GM12878 (cell line): ENCODE results near the gene ARSI. TPM values are rescaled to one million over a fixed set of nuclear protein-coding genes. Genes with fewer than 3 reads are reported as not detected.

Source experiments
- ATAC-seq: fragments of 200-7000 bp; cut with Tn5 transposase; 3 replicates; pipeline ENCODE4 v1.9.1; 2020; ENCODE audit warnings: mild to moderate bottlenecking, moderate library complexity
- BruUV-seq: library from RNA; stranded (reverse); fragments of 400-500 nt; replicated peaks from 2 replicates; lab custom pipeline; 2021; lab: Mats Ljungman, UMichigan
- CTCF ChIA-PET: fragments of 300-600 bp; sonication (Branson Sonifier 250); formaldehyde crosslinking; extraction: SDS; loops from one replicate; lab custom pipeline; 2021; ENCODE audit warnings: inconsistent platforms; lab: Yijun Ruan, JAX
- POLR2A ChIA-PET: fragments of 350-600 bp; formaldehyde crosslinking; extraction: SDS; loops from one replicate; lab custom pipeline; 2021; ENCODE audit warnings: inconsistent platforms; lab: Charles Lee
- RAD21 ChIA-PET: fragments of 300-600 bp; sonication (Branson Sonifier 250); formaldehyde crosslinking; loops from one replicate; lab custom pipeline; 2023; ENCODE audit warnings: antibody characterized with exemption; ENCODE audit not compliant: unreplicated experiment; lab: Charles Lee
- SMC1A ChIA-PET: fragments of 300-600 bp; sonication (Branson Sonifier 250); formaldehyde crosslinking; loops from one replicate; lab custom pipeline; 2023; ENCODE audit not compliant: unreplicated experiment, uncharacterized antibody; lab: Charles Lee
- DNase-seq: peaks from one replicate; pipeline ENCODE4 v3.0.0-alpha.2; 2011; ENCODE audit warnings: low read depth, low spot score
- FAIRE-seq: peaks from 3 replicates; lab custom pipeline; 2011; peaks lifted over from hg19 to GRCh38; lab: Jason Lieb, UNC
- H2AFZ ChIP-seq: 2 replicates; pipeline ENCODE4 v1.6.0; 2011; ENCODE audit warnings: low read depth, low read length, control low read depth; ENCODE audit not compliant: control insufficient read depth
- H3K27ac ChIP-seq: 2 replicates; pipeline ENCODE4 v1.5.1; 2011; ENCODE audit warnings: control low read depth; ENCODE audit not compliant: control insufficient read depth, insufficient read depth
- H3K27me3 ChIP-seq, 2 experiments: replicated peaks in 1 of 2; 2 replicates each; pipeline versions ENCODE4 v1.6.0 to v1.6.1; 2011; ENCODE audit warnings: low read length in 1 of 2; ENCODE audit not compliant: control insufficient read depth in 2 of 2, insufficient read depth in 2 of 2
- H3K36me3 ChIP-seq, 2 experiments: 2 replicates each; pipeline ENCODE4 v1.5.1; 2011; ENCODE audit warnings: low read length in 1 of 2; ENCODE audit not compliant: control insufficient read depth in 2 of 2, insufficient read depth in 2 of 2
- H3K4me1 ChIP-seq: 2 replicates; pipeline ENCODE4 v1.6.1; 2011; ENCODE audit warnings: mild to moderate bottlenecking, low read length, moderate library complexity, mixed read lengths; ENCODE audit not compliant: control insufficient read depth, insufficient read depth
- H3K4me2 ChIP-seq: 2 replicates; pipeline ENCODE4 v1.6.0; 2011; ENCODE audit warnings: control low read depth; ENCODE audit not compliant: control insufficient read depth, insufficient read depth
- H3K4me3 ChIP-seq: fragments of 200-600 bp; sonication (generic); 2 replicates; pipeline ENCODE4 v1.5.1; 2016
- H3K79me2 ChIP-seq: 2 replicates; pipeline ENCODE4 v1.6.0; 2011; ENCODE audit warnings: low read length; ENCODE audit not compliant: control insufficient read depth, insufficient read depth
- H3K9ac ChIP-seq: 2 replicates; pipeline ENCODE4 v1.8.0; 2011; ENCODE audit warnings: low read length, control low read depth, mixed read lengths; ENCODE audit not compliant: control insufficient read depth, insufficient read depth
- H3K9me3 ChIP-seq: replicated peaks from 3 replicates; pipeline ENCODE4 v1.5.1; 2011; ENCODE audit warnings: mild to moderate bottlenecking, low read length; ENCODE audit not compliant: control insufficient read depth, insufficient read depth
- H4K20me1 ChIP-seq: 2 replicates; pipeline ENCODE4 v1.6.0; 2011; ENCODE audit not compliant: control insufficient read depth, insufficient read depth
- BRCA1 ChIP-seq: IDR thresholded peaks from 2 replicates; pipeline ENCODE4 v1.6.1; 2011; ENCODE audit warnings: low read depth, low read length, improper control_type of control experiment
- CHD2 ChIP-seq: IDR thresholded peaks from 2 replicates; pipeline ENCODE4 v1.6.1; 2011; ENCODE audit warnings: low read depth, low read length, improper control_type of control experiment, borderline replicate concordance
- E2F8 ChIP-seq: fragments of 450-650 bp; IDR thresholded peaks from 2 replicates; pipeline ENCODE4 v1.6.1; 2018; ENCODE audit warnings: mild to moderate bottlenecking, low read depth, moderate library complexity; ENCODE audit not compliant: partially characterized antibody
- HDAC2 ChIP-seq: fragments of 200-600 bp; sonication (generic); IDR thresholded peaks from 2 replicates; pipeline ENCODE4 v1.6.1; 2017
- KAT2A ChIP-seq: conservative IDR thresholded peaks from 2 replicates; pipeline ENCODE4 v1.6.1; 2011; ENCODE audit warnings: low read depth, low read length; ENCODE audit not compliant: control insufficient read depth
- KLF5 ChIP-seq: fragments of 450-650 bp; IDR thresholded peaks from 2 replicates; pipeline ENCODE4 v1.6.1; 2014; ENCODE audit warnings: mild to moderate bottlenecking; ENCODE audit not compliant: partially characterized antibody
- PRDM15 ChIP-seq: fragments of 450-650 bp; formaldehyde crosslinking; IDR thresholded peaks from 2 replicates; pipeline ENCODE4 v1.4.0; 2020; ENCODE audit warnings: mild to moderate bottlenecking, moderate library complexity
- RFX5 ChIP-seq: IDR thresholded peaks from 2 replicates; pipeline ENCODE4 v1.6.1; 2011; ENCODE audit warnings: low read depth, low read length, improper control_type of control experiment
- TCF7 ChIP-seq: IDR thresholded peaks from 2 replicates; pipeline ENCODE4 v1.6.1; 2014; ENCODE audit warnings: antibody characterized with exemption, borderline replicate concordance
- ZBTB33 ChIP-seq: fragments of 450-650 bp; IDR thresholded peaks from 2 replicates; pipeline ENCODE4 v1.6.1; 2017; ENCODE audit warnings: mild to moderate bottlenecking
- ZBTB40 ChIP-seq: fragments of 450-650 bp; IDR thresholded peaks from 2 replicates; pipeline ENCODE4 v1.6.1; 2016; ENCODE audit warnings: mild to moderate bottlenecking, moderate library complexity, borderline replicate concordance
- WGBS: methylation state at CpG from one replicate; pipeline ENCODE4 v1.1.6; 2016; ENCODE audit warnings: low lambda C conversion rate; ENCODE audit not compliant: insufficient replicate concordance, insufficient coverage; ENCODE audit errors: missing lambda C conversion rate; 5-methylcytosine and 5-hydroxymethylcytosine counted together
- in situ Hi-C: fragments of 300-500 bp; cut with MboI; formaldehyde crosslinking; loops from 9 replicates; pipeline ENCODE4 v1.14.3; 2018; ENCODE audit warnings: mixed read lengths
- intact Hi-C: fragments of 100-400 bp; cut with micrococcal nuclease; formaldehyde crosslinking; loops from one replicate; pipeline ENCODE4 v1.14.2; 2022; ENCODE audit not compliant: unreplicated experiment
- polyA plus RNA-seq, 11 experiments: library from polyadenylated mRNA; depleted of rRNA in 4 of 11; unstranded in 6 of 11; stranded (reverse) in 5 of 11; fragments of >200 nt; fragmentation: Nextera tagmentation in 4 of 11; fragmentation: Illumina TruSeq in 1 of 11; extraction: Ambion mirVana in 4 of 11; extraction: Trizol in 1 of 11; gene quantifications; 1 replicate in 1 of 11; 2 replicates in 10 of 11; pipeline versions ENCODE4 v1.2.1 to v1.2.3, GENCODE V29; 2011 to 2016; ENCODE audit warnings: inconsistent platforms in 2 of 11, missing spikeins in 2 of 11, low read depth in 1 of 11
- total RNA-seq, 4 experiments: library from RNA; depleted of rRNA in 3 of 4; stranded (reverse); fragments of >200 nt in 3 of 4; fragmentation: Illumina TruSeq in 1 of 4; extraction: Trizol in 1 of 4; gene quantifications; 2 replicates each; pipeline versions ENCODE4 v1.2.1 to v1.2.3, GENCODE V29; 2013 to 2021

Gene ARSI
- total and polyA plus RNA-seq, 10 of the 15 experiments (the other 5 are each of a cell fraction or from before 2014, with no cell fraction given) = not detected

- Histone ChIP-seq H3K4me2 (no peak overlapping the region), H3K4me3 (no peak overlapping the region), H3K9me3 (no peaks in the 10 kb centered on the region), H3K27me3 (peaks cover 2 to 4% of the 10 kb centered on the region in 2 experiments; a peak in 1 of 4 replicates), H3K9ac (no peak overlapping the region), H2AFZ (no peak overlapping the region), H3K27ac (no peak overlapping the region), H3K4me1 (no peaks in the 10 kb centered on the region), H3K79me2 (no peaks in the 10 kb centered on the region), H3K36me3 (no peaks in the 10 kb centered on the region), H4K20me1 (no peaks in the 10 kb centered on the region)
- FAIRE-seq (no peak), ATAC-seq (no peak), DNase-seq (no peak)
- ChIA-PET CTCF (interaction anchor here (0.8 to 1.2 kb wide), 2 partner anchors 11 to 31 kb away, joined by 3 read pairs; no protein-coding TSS in a partner anchor), RAD21 (no interaction called here), POLR2A (no interaction called here), SMC1A (interaction anchor here (1.2 kb wide), 1 partner anchor 12 kb away, joined by 3 read pairs; no protein-coding TSS in a partner anchor)
- in situ Hi-C loops = no loop called here
- intact Hi-C loops = no loop called here
- WGBS = 65% methylated on average over 2 of the region's 2 CpGs
- BruUV-seq = no TSS peak
- TF ChIP-seq PRDM15 (CRISPR knock-in tag) (no peak), ZBTB33 (no peak), E2F8 (no peak), RFX5 (no peak), TCF7 (no peak), ZBTB40 (no peak), CHD2 (no peak), KAT2A (no peak), HDAC2 (no peak), KLF5 (no peak), BRCA1 (no peak)
Measured at GRCh38 chr5:150320044-150320613, 17.4 kb upstream of the ARSI start.
